ENCODE measurements around the gene MGAT3.

The MGAT3 gene

GRCh38 chr22:39419911-39420310, 36.9 kb upstream of the MGAT3 start:
- DNase-seq (ENCODE audit: low read depth, low spot score): no peak
- no peak overlapping the region for H3K9ac ChIP-seq (ENCODE audit: insufficient read length, low read depth)
- no peaks in the 10 kb centered on the region for H3K4me1 ChIP-seq (ENCODE audit: insufficient read depth, insufficient read length)
- TF ChIP-seq ZNF274 (IDR thresholded peaks at IDR 0.05; ENCODE audit: low read depth, low read length) (no peak), YY1 (IDR thresholded peaks at IDR 0.05; ENCODE audit: insufficient read depth, insufficient read length) (no peak), SUZ12 (IDR thresholded peaks at IDR 0.05; ENCODE audit: extremely low read depth, insufficient read depth, insufficient read length) (no peak)
- H3K36me3 ChIP-seq (ENCODE audit: insufficient read depth, insufficient read length, low read length): peaks cover 75% of the 10 kb centered on the region
- H3K27me3 ChIP-seq (ENCODE audit: insufficient read depth, insufficient read length): no peaks in the 10 kb centered on the region
- no peaks in the 10 kb centered on the region for H3K9me3 ChIP-seq (ENCODE audit: insufficient read depth, low read length)
- H3K4me3 ChIP-seq (ENCODE audit: insufficient read length, low read depth): no peak overlapping the region

GRCh38 chr22:39421691-39422090, 35.1 kb upstream of the MGAT3 start:
- peaks cover 68% of the 10 kb centered on the region for H3K36me3 ChIP-seq (ENCODE audit: insufficient read depth, insufficient read length, low read length)
- no peak overlapping the region for H3K9ac ChIP-seq (ENCODE audit: insufficient read length, low read depth)
- TF ChIP-seq SUZ12 (IDR thresholded peaks at IDR 0.05; ENCODE audit: extremely low read depth, insufficient read depth, insufficient read length) (no peak), ZNF274 (IDR thresholded peaks at IDR 0.05; ENCODE audit: low read depth, low read length) (no peak), YY1 (IDR thresholded peaks at IDR 0.05; ENCODE audit: insufficient read depth, insufficient read length) (no peak)
- DNase-seq (ENCODE audit: low read depth, low spot score): no peak
- no peak overlapping the region for H3K4me3 ChIP-seq (ENCODE audit: insufficient read length, low read depth)
- H3K4me1 ChIP-seq (ENCODE audit: insufficient read depth, insufficient read length): peaks cover 1% of the 10 kb centered on the region
- no peaks in the 10 kb centered on the region for H3K9me3 ChIP-seq (ENCODE audit: insufficient read depth, low read length)
- no peaks in the 10 kb centered on the region for H3K27me3 ChIP-seq (ENCODE audit: insufficient read depth, insufficient read length)

- Histone ChIP-seq H3K36me3 (ENCODE audit: insufficient read depth, insufficient read length, low read length) (peaks cover 68% of the 10 kb centered on the region), H3K4me3 (ENCODE audit: insufficient read length, low read depth) (no peak overlapping the region), H3K9me3 (ENCODE audit: insufficient read depth, low read length) (no peaks in the 10 kb centered on the region), H3K4me1 (ENCODE audit: insufficient read depth, insufficient read length) (peaks cover 3% of the 10 kb centered on the region), H3K9ac (ENCODE audit: insufficient read length, low read depth) (no peak overlapping the region), H3K27me3 (ENCODE audit: insufficient read depth, insufficient read length) (no peaks in the 10 kb centered on the region)
- TF ChIP-seq SUZ12 (IDR thresholded peaks at IDR 0.05; ENCODE audit: extremely low read depth, insufficient read depth, insufficient read length) (no peak), YY1 (IDR thresholded peaks at IDR 0.05; ENCODE audit: insufficient read depth, insufficient read length) (no peak), ZNF274 (IDR thresholded peaks at IDR 0.05; ENCODE audit: low read depth, low read length) (no peak)
- DNase-seq (ENCODE audit: low read depth, low spot score): no peak
Observed at GRCh38 chr22:39422101-39422500, 34.7 kb upstream of the MGAT3 start.

DNA sequence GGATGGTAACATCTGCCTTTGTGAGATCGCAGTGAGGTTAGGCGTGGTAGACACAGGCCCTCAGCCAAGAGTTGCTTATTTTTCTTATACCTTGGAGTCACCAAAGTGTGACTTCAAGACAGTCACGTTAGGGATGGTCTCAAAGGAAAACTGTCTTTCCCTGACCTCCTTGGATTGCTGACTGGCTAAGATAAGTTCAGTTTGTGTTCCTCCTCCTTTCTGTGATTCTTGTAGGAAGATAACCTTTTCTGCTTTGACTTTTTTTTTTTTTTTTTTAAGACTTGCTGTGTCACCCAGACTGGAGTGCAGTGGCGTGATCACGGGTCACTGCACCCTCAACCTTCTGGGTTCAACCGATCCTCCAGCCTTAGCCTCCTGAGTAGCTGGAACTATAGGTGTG, 34.1 kb upstream of the MGAT3 start:
- DNase-seq (ENCODE audit: low read depth, low spot score): no peak
- peaks cover 5% of the 10 kb centered on the region for H3K4me1 ChIP-seq (ENCODE audit: insufficient read depth, insufficient read length)
- peaks cover 69% of the 10 kb centered on the region for H3K36me3 ChIP-seq (ENCODE audit: insufficient read depth, insufficient read length, low read length)
- H3K4me3 ChIP-seq (ENCODE audit: insufficient read length, low read depth): no peak overlapping the region
- H3K9me3 ChIP-seq (ENCODE audit: insufficient read depth, low read length): no peaks in the 10 kb centered on the region
- H3K9ac ChIP-seq (ENCODE audit: insufficient read length, low read depth): no peak overlapping the region
- no peaks in the 10 kb centered on the region for H3K27me3 ChIP-seq (ENCODE audit: insufficient read depth, insufficient read length)
- TF ChIP-seq SUZ12 (IDR thresholded peaks at IDR 0.05; ENCODE audit: extremely low read depth, insufficient read depth, insufficient read length) (no peak), ZNF274 (IDR thresholded peaks at IDR 0.05; ENCODE audit: low read depth, low read length) (no peak), YY1 (IDR thresholded peaks at IDR 0.05; ENCODE audit: insufficient read depth, insufficient read length) (no peak)

DNA sequence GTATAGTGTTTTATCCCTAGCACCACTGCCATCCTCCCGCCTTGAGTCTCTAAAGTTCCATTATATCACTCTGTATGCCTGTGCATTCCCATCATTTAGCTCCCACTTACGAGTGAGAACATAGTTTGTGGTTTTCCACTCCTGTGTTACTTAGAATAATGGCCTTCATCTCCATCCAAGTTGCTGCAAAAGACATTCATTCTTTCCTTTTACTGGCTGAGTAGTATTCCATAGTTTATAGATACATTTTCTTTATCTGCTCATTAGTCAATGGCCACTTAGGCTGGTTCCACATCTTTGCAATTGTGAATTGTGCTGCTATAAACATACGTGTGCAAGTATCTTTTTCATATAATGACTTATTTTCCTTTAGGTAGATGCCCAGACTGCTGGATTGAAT, 32.8 kb upstream of the MGAT3 start:
- no peak overlapping the region for H3K4me3 ChIP-seq (ENCODE audit: insufficient read length, low read depth)
- no peak for DNase-seq (ENCODE audit: low read depth, low spot score)
- no peaks in the 10 kb centered on the region for H3K27me3 ChIP-seq (ENCODE audit: insufficient read depth, insufficient read length)
- H3K36me3 ChIP-seq (ENCODE audit: insufficient read depth, insufficient read length, low read length): peaks cover 64% of the 10 kb centered on the region
- H3K4me1 ChIP-seq (ENCODE audit: insufficient read depth, insufficient read length): peaks cover 12% of the 10 kb centered on the region
- H3K9ac ChIP-seq (ENCODE audit: insufficient read length, low read depth): no peak overlapping the region
- H3K9me3 ChIP-seq (ENCODE audit: insufficient read depth, low read length): no peaks in the 10 kb centered on the region
- TF ChIP-seq YY1 (IDR thresholded peaks at IDR 0.05; ENCODE audit: insufficient read depth, insufficient read length) (no peak), ZNF274 (IDR thresholded peaks at IDR 0.05; ENCODE audit: low read depth, low read length) (no peak), SUZ12 (IDR thresholded peaks at IDR 0.05; ENCODE audit: extremely low read depth, insufficient read depth, insufficient read length) (no peak)

DNA sequence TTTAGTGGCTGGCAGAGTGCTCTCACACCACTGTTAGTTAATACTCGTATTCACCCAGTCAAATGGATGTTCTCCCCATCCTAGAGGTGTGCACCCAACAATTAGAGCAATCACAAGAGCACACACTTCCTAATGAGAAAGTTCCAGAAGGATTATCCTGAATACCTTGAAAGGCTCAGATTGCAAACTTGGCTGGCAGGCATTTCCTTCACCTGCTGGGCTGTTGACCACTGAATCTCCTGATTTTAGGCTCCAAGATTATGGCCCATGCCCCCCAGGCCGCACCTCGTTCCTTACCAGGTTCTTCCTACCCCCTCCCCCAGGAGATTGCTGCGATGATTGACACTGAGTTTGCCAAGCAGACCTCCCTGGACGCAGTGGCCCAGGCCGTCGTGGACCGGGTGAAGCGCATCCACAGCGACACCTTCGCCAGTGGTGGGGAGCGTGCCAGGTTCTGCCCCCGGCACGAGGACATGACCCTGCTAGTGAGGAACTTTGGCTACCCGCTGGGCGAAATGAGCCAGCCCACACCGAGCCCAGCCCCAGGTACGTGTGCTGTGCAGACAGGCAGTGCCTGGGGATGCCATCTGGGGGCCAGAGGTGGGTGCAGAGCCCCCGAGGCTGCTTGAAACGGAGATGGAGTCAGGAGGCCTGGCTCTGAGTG, 30.3 kb upstream of the MGAT3 start:
- Histone ChIP-seq H3K36me3 (ENCODE audit: insufficient read depth, insufficient read length, low read length) (peaks cover 63% of the 10 kb centered on the region), H3K4me1 (ENCODE audit: insufficient read depth, insufficient read length) (peaks cover 21% of the 10 kb centered on the region), H3K4me3 (ENCODE audit: insufficient read length, low read depth) (no peak overlapping the region), H3K27me3 (ENCODE audit: insufficient read depth, insufficient read length) (no peaks in the 10 kb centered on the region), H3K9me3 (ENCODE audit: insufficient read depth, low read length) (no peaks in the 10 kb centered on the region), H3K9ac (ENCODE audit: insufficient read length, low read depth) (peak overlapping the region; percentile 8)
- no peak for TF ChIP-seq YY1 (IDR thresholded peaks at IDR 0.05; ENCODE audit: insufficient read depth, insufficient read length)
- TF ChIP-seq ZNF274 (IDR thresholded peaks at IDR 0.05; ENCODE audit: low read depth, low read length): no peak
- TF ChIP-seq SUZ12 (IDR thresholded peaks at IDR 0.05; ENCODE audit: extremely low read depth, insufficient read depth, insufficient read length): no peak
- no peak for DNase-seq (ENCODE audit: low read depth, low spot score)

DNA sequence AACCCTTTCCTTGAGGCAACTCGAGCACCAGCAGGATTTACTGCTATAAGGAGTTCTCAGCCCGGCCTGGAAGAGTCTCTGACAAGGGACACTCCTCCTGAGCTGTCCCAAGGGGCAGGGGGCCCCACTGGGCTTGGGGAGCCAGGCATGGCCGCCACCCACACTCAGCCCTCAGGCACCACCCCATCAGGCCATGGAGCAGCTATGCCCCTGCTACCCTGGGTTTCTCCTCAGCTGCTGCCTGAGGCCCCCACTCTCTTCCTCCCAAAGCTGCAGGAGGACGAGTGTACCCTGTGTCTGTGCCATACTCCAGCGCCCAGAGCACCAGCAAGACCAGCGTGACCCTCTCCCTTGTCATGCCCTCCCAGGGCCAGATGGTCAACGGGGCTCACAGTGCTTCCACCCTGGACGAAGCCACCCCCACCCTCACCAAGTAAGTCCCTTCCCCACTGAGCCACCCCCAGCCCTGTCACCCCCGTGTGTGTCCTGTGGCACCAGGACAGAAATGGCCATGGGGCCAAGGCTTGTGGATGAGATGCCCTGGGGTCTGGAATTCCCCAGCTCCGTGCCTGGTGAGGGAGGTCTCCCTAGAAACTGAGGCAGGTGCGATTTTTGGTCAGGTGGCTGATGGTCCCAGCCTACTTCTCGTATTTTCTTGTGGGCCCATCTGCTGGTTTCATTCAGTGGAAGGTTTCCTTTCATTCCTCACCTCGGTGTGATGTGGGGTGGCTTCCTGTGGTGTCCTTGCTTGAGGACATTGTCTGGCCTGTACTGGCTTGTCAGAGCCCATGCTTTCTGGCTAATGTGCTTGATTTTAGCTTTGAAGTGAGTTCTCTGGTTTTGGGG, 28.8 kb upstream of the MGAT3 start:
- no peaks in the 10 kb centered on the region for H3K27me3 ChIP-seq (ENCODE audit: insufficient read depth, insufficient read length)
- H3K9ac ChIP-seq (ENCODE audit: insufficient read length, low read depth): peak overlapping the region; percentile 2
- TF ChIP-seq SUZ12 (IDR thresholded peaks at IDR 0.05; ENCODE audit: extremely low read depth, insufficient read depth, insufficient read length) (no peak), ZNF274 (IDR thresholded peaks at IDR 0.05; ENCODE audit: low read depth, low read length) (no peak), YY1 (IDR thresholded peaks at IDR 0.05; ENCODE audit: insufficient read depth, insufficient read length) (no peak)
- no peak for DNase-seq (ENCODE audit: low read depth, low spot score)
- H3K4me1 ChIP-seq (ENCODE audit: insufficient read depth, insufficient read length): peaks cover 21% of the 10 kb centered on the region
- no peaks in the 10 kb centered on the region for H3K9me3 ChIP-seq (ENCODE audit: insufficient read depth, low read length)
- H3K36me3 ChIP-seq (ENCODE audit: insufficient read depth, insufficient read length, low read length): peaks cover 69% of the 10 kb centered on the region
- no peak overlapping the region for H3K4me3 ChIP-seq (ENCODE audit: insufficient read length, low read depth)

Data from NT2/D1 (cell line).